Activated CD4-positive, alpha-beta T cell treated with anti-CD3 and anti-CD28 coated beads for 4 hours (primary cell): ENCODE measurements around the gene KCNQ4.

Experiments used
- DNase-seq, 2 donors: peaks; one replicate each; pipeline ENCODE4 v3.0.0-alpha.2; 2020

Gene KCNQ4

GRCh38 chr1:40844887-40845878 is 61.6 kb downstream of the KCNQ4 start:
- no peak for DNase-seq

GRCh38 chr1:40845895-40846294 is 62.3 kb downstream of the KCNQ4 start:
- no peak for DNase-seq

GRCh38 chr1:40847023-40847745 is 63.6 kb downstream of the KCNQ4 start:
- DNase-seq: no peak

- DNase-seq: no peak
Measured at GRCh38 chr1:40848530-40849189, 65.1 kb downstream of the KCNQ4 start.

GRCh38 chr1:40849801-40850592 is 66.4 kb downstream of the KCNQ4 start:
- DNase-seq: peak; percentile 71 to 78

GRCh38 chr1:40851643-40852042 is 68.1 kb downstream of the KCNQ4 start:
- DNase-seq: no peak

- no peak for DNase-seq
Measured at GRCh38 chr1:40853113-40853884, 69.7 kb downstream of the KCNQ4 start.

- DNase-seq: no peak
Measured at GRCh38 chr1:40853885-40854170, 70.2 kb downstream of the KCNQ4 start.

- peak in 1 of 2 donors; percentile 19 for DNase-seq
Measured at GRCh38 chr1:40855513-40855912, 71.9 kb downstream of the KCNQ4 start.

- no peak for DNase-seq
Measured at GRCh38 chr1:40856116-40856515, 72.5 kb downstream of the KCNQ4 start.

GRCh38 chr1:40856656-40857302 is 73.2 kb downstream of the KCNQ4 start:
- no peak for DNase-seq

- no peak for DNase-seq
Measured at GRCh38 chr1:40857737-40858136, 74.2 kb downstream of the KCNQ4 start.

GRCh38 chr1:40858856-40859416 is 75.3 kb downstream of the KCNQ4 start:
- DNase-seq: no peak

GRCh38 chr1:40860706-40861223 is 77.2 kb downstream of the KCNQ4 start:
- DNase-seq: no peak

- DNase-seq: peak; percentile 29 to 39
Measured at GRCh38 chr1:40861224-40862003, 77.8 kb downstream of the KCNQ4 start.

GRCh38 chr1:40862008-40862863 is 78.6 kb downstream of the KCNQ4 start, which contains the start of gene CITED4:
Gene CITED4, minus strand, starts transcription at chr1:40862363. Its CDS starts 236 bp downstream, at chr1:40862127.
- DNase-seq: peak; percentile 94 to 95

GRCh38 chr1:40868051-40868723 is 84.6 kb downstream of the KCNQ4 start:
- no peak for DNase-seq

- DNase-seq: no peak
Measured at GRCh38 chr1:40870135-40870728, 86.6 kb downstream of the KCNQ4 start.
